Progenitor cell of endocrine pancreas (in vitro differentiated cells): Measurements from ENCODE around the gene DMXL2. TPM values are rescaled to one million over a fixed set of nuclear protein-coding genes. Genes with fewer than 3 reads are reported as not detected.
A peak's percentile ranks its signal among the peaks of the same experiment; 100 is the strongest.

Experiments
- DNase-seq: peaks from one replicate; pipeline ENCODE4 v3.0.0; 2021; ENCODE audit warnings: low spot score; ENCODE audit not compliant: unreplicated experiment
- H3K27ac Mint-ChIP-seq: 2 replicates; pipeline ENCODE4 v1.8.0; 2021; ENCODE audit warnings: mild to moderate bottlenecking, moderate library complexity, mixed read lengths
- H3K27me3 Mint-ChIP-seq: 2 replicates; pipeline ENCODE4 v1.8.0; 2021; ENCODE audit warnings: mixed read lengths
- H3K36me3 Mint-ChIP-seq: 2 replicates; pipeline ENCODE4 v1.8.0; 2022; ENCODE audit warnings: mixed read lengths; ENCODE audit not compliant: insufficient read depth
- H3K4me1 Mint-ChIP-seq: 2 replicates; pipeline ENCODE4 v1.8.0; 2021; ENCODE audit warnings: low read depth, mixed read lengths
- H3K4me3 Mint-ChIP-seq: 2 replicates; pipeline ENCODE4 v1.8.0; 2021; ENCODE audit warnings: low read depth, mild to moderate bottlenecking, moderate library complexity, mixed read lengths
- H3K9me3 Mint-ChIP-seq: 2 replicates; pipeline ENCODE4 v1.8.0; 2021; ENCODE audit warnings: low read depth, mixed read lengths
- CTCF ChIP-seq: fragments of 200-600 bp; sonication (generic); IDR thresholded peaks from one replicate; pipeline ENCODE4 v1.5.0; 2021; ENCODE audit warnings: antibody characterized with exemption, mild to moderate bottlenecking; ENCODE audit not compliant: unreplicated experiment
- total RNA-seq: library from RNA; stranded (reverse); gene quantifications from 2 replicates; pipeline ENCODE4 v1.2.1, GENCODE V29; 2021

DMXL2 gene
- total RNA-seq, 1 donor from 2014 or later = 43.3 TPM

- no peak overlapping the region for H3K27ac Mint-ChIP-seq
- no peak for DNase-seq
- H3K27me3 Mint-ChIP-seq = peaks cover 13% of the 10 kb centered on the region
- peaks cover 19% of the 10 kb centered on the region for H3K4me1 Mint-ChIP-seq
- no peaks in the 10 kb centered on the region for H3K9me3 Mint-ChIP-seq
- no peaks in the 10 kb centered on the region for H3K36me3 Mint-ChIP-seq
- TF ChIP-seq CTCF = no peak
- H3K4me3 Mint-ChIP-seq = no peak overlapping the region
Observed at GRCh38 chr15:51625236-51625635, 2.7 kb upstream of the DMXL2 start.

DNA sequence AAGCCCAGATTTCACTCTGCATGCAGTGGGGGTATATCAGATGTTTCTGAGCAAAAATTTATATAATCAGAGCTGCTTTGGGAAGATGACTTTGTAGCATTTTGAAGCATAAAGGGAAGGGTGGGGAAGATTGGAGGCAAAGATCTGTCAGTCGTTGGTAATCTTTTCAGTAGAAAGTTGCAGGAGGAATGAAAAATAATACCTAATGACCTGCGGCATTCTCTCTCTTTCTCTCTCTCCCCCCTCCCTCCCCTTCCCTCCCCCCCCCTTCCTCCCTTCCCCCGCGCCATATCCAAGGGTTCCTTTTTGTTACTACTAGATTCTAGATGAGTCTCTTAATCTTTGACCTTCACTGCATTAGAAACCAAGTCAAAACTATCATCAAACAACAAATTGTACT lies 1.5 kb upstream of the DMXL2 start:
- Mint-ChIP-seq H3K9me3 (no peaks in the 10 kb centered on the region), H3K27ac (no peak overlapping the region), H3K4me3 (peak overlapping the region; percentile 41), H3K27me3 (peaks cover 13% of the 10 kb centered on the region), H3K36me3 (no peaks in the 10 kb centered on the region), H3K4me1 (peaks cover 19% of the 10 kb centered on the region)
- TF ChIP-seq CTCF = no peak
- no peak for DNase-seq

GRCh38 chr15:51623386-51623938 lies 891 bp upstream of the DMXL2 start:
- no peak for DNase-seq
- Mint-ChIP-seq H3K4me3 (peak overlapping the region; percentile 89), H3K27me3 (peaks cover 13% of the 10 kb centered on the region), H3K36me3 (no peaks in the 10 kb centered on the region), H3K9me3 (no peaks in the 10 kb centered on the region), H3K27ac (peak overlapping the region; percentile 25), H3K4me1 (peaks cover 19% of the 10 kb centered on the region)
- no peak for TF ChIP-seq CTCF

- H3K4me3 Mint-ChIP-seq = peak overlapping the region; percentile 89
- peak overlapping the region; percentile 91 for H3K27ac Mint-ChIP-seq
- no peaks in the 10 kb centered on the region for H3K36me3 Mint-ChIP-seq
- H3K9me3 Mint-ChIP-seq = no peaks in the 10 kb centered on the region
- H3K4me1 Mint-ChIP-seq = peaks cover 19% of the 10 kb centered on the region
- H3K27me3 Mint-ChIP-seq = peaks cover 7% of the 10 kb centered on the region
- DNase-seq = peak; percentile 27
- no peak for TF ChIP-seq CTCF
Observed at GRCh38 chr15:51621936-51622603, 501 bp downstream of the DMXL2 start.

- Mint-ChIP-seq H3K4me1 (peaks cover 19% of the 10 kb centered on the region), H3K4me3 (peak overlapping the region; percentile 89), H3K27me3 (peaks cover 7% of the 10 kb centered on the region), H3K27ac (peak overlapping the region; percentile 91), H3K9me3 (no peaks in the 10 kb centered on the region), H3K36me3 (no peaks in the 10 kb centered on the region)
- DNase-seq = no peak
- no peak for TF ChIP-seq CTCF
Observed at GRCh38 chr15:51621155-51621765, 1.3 kb downstream of the DMXL2 start.
